Transverse colon (tissue), 4 donors: ENCODE results near the gene FGF2. TPM values are rescaled to one million over a fixed set of nuclear protein-coding genes. Genes with fewer than 3 reads are reported as not detected.
A peak's percentile ranks its signal among the peaks of the same experiment; 100 is the strongest.

Source experiments
- DNase-seq: peaks from one replicate; pipeline ENCODE4 v3.0.0-alpha.2; 2019
- H3K27ac ChIP-seq, 4 donors: fragments of 200-600 bp; sonication (generic); 2 replicates each; pipeline ENCODE4 v1.5.1; 2016 to 2018; ENCODE audit warnings: inconsistent platforms in 4 of 4
- H3K27me3 ChIP-seq: fragments of 200-600 bp; sonication (generic); 2 replicates; pipeline ENCODE4 v1.5.1; 2017; ENCODE audit warnings: inconsistent platforms
- H3K36me3 ChIP-seq, 4 donors: fragments of 200-600 bp; sonication (generic); 2 replicates each; pipeline ENCODE4 v1.5.1; 2017 to 2019; ENCODE audit warnings: inconsistent platforms in 4 of 4
- H3K4me1 ChIP-seq, 4 donors: fragments of 200-600 bp; sonication (generic); 2 replicates each; pipeline ENCODE4 v1.5.1; 2017 to 2020; ENCODE audit warnings: inconsistent platforms in 4 of 4
- H3K4me3 ChIP-seq, 4 donors: fragments of 200-600 bp; sonication (generic); 1 replicate in 1 of 4; 2 replicates in 3 of 4; pipeline versions ENCODE4 v1.5.1 to v1.6.1; 2017 to 2019; ENCODE audit warnings: inconsistent platforms in 4 of 4
- H3K9me3 ChIP-seq, 2 donors: fragments of 200-600 bp; sonication (generic); 2 replicates each; pipeline ENCODE4 v1.5.1; 2017 to 2019; ENCODE audit warnings: inconsistent platforms in 2 of 2
- CTCF ChIP-seq, 5 experiments: fragments of 200-600 bp in 3 of 5; fragments of 450-650 bp in 2 of 5; sonication (generic) in 3 of 5; IDR thresholded peaks; 1 replicate in 2 of 5; 2 replicates in 3 of 5; pipeline ENCODE4 v1.5.1; 2016 to 2017; ENCODE audit warnings: antibody characterized with exemption in 5 of 5, inconsistent platforms in 3 of 5, mild to moderate bottlenecking in 2 of 5, moderate library complexity in 1 of 5
- EP300 ChIP-seq: sonication (generic); formaldehyde crosslinking; IDR thresholded peaks from one replicate; pipeline ENCODE4 v1.6.1; 2017; ENCODE audit warnings: antibody characterized with exemption, low read depth
- POLR2A ChIP-seq: fragments of 450-650 bp; IDR thresholded peaks from one replicate; pipeline ENCODE4 v1.6.1; 2016; ENCODE audit warnings: antibody characterized with exemption, mild to moderate bottlenecking, moderate library complexity
- POLR2AphosphoS5 ChIP-seq, 3 donors: sonication (generic); formaldehyde crosslinking; IDR thresholded peaks; one replicate each; pipeline ENCODE4 v1.6.1; 2016; ENCODE audit warnings: antibody characterized with exemption in 3 of 3
- WGBS, 2 donors: methylation state at CpG; one replicate each; pipeline ENCODE4 v1.1.5; 2018; ENCODE audit warnings: low coverage in 1 of 2; 5-methylcytosine and 5-hydroxymethylcytosine counted together
- in situ Hi-C, 4 donors: fragments of 200-750 bp; cut with MboI; loops; one replicate each; pipeline versions ENCODE4 v1.15.0 to v1.15.1; 2017; ENCODE audit warnings: low sequenced_read_pairs in 3 of 4, low pct_ligation_motif_present in 1 of 4, low pct_unique_long_range_greater_than_20kb in 1 of 4
- intact Hi-C: fragments of 100-400 bp; cut with DNase I; formaldehyde crosslinking; loops from one replicate; pipeline ENCODE4 v1.15.1; 2023; ENCODE audit warnings: low total_unique reads
- total RNA-seq, 4 donors: library from RNA; depleted of rRNA; stranded (reverse); fragments of >200 nt; gene quantifications; one replicate each; pipeline ENCODE4 v1.1.0, GENCODE V29; 2016

Gene FGF2
- total RNA-seq, 4 donors from 2014 or later: 1.9 to 8.6 (median 5.8) TPM

DNA sequence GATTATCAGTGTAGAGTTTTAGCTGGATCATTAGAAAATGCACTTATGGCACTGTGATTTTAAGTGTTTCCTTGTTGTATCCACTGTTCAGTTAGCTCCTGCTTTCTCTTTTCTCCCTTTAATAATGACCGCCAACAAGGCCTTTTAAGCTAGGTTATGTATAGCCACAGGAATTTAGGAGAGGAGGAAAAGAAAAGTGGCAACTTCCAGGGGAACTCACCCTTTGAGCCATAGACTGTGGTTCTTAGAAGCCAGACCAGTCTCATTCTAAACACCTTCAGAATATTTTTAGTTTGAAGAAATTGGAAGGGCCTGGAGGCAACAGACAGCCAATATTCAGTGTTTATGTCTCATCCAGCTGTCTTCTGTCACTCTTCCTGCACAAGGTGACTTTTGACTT, 6.1 kb downstream of the FGF2 start:
- no peaks in the 10 kb centered on the region for H3K36me3 ChIP-seq
- H3K4me1 ChIP-seq: peaks cover 0 to 58% (median 4%) of the 10 kb centered on the region in 4 donors
- intact Hi-C loops (no loop called here), in situ Hi-C loops (no loop called here)
- DNase-seq: no peak
- WGBS, 2 donors: 75 to 78% methylated on average over 1 of the region's 1 CpG
- TF ChIP-seq POLR2AphosphoS5 (IDR thresholded peaks at IDR 0.05) (no peak), POLR2A (no peak), EP300 (no peak), CTCF (IDR thresholded peaks at IDR 0.05) (no peak)
- H3K4me3 ChIP-seq: no peak overlapping the region
- peak overlapping the region in 2 of 4 donors; percentile 10 to 26 for H3K27ac ChIP-seq
- H3K9me3 ChIP-seq: no peaks in the 10 kb centered on the region
- H3K27me3 ChIP-seq: peaks cover 25% of the 10 kb centered on the region

GRCh38 chr4:122833999-122834398, 7.4 kb downstream of the FGF2 start:
- H3K27me3 ChIP-seq: peaks cover 12% of the 10 kb centered on the region
- TF ChIP-seq POLR2AphosphoS5 (IDR thresholded peaks at IDR 0.05) (no peak), CTCF (IDR thresholded peaks at IDR 0.05) (no peak), EP300 (no peak), POLR2A (no peak)
- H3K36me3 ChIP-seq: no peaks in the 10 kb centered on the region
- 82 to 86% methylated on average over 4 of the region's 4 CpGs for WGBS, 2 donors
- in situ Hi-C loops: no loop called here
- peaks cover 0 to 46% (median 4%) of the 10 kb centered on the region in 4 donors for H3K4me1 ChIP-seq
- H3K9me3 ChIP-seq: no peaks in the 10 kb centered on the region
- H3K4me3 ChIP-seq: no peak overlapping the region
- no peak for DNase-seq
- intact Hi-C loops: no loop called here
- no peak overlapping the region for H3K27ac ChIP-seq

DNA sequence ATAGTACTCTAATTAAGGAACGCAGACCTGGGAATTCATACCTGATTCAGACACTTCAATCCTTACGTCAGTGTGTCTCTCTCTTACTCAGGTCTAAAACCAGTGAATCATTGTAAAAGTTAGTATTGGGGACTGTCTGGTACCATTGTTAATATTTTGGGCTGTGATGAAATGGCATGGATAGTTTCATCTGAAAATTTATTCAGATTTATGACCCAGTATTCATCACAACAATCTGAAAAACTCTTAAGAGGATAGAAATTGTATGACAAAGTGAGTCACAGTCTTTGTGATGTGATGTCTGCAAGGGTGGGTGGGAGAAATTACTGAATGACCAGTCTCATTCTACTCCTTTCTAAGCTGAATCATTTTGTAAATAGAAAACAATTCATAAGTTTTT, 10.3 kb downstream of the FGF2 start:
- intact Hi-C loops: no loop called here
- peaks cover 3% of the 10 kb centered on the region for H3K27me3 ChIP-seq
- in situ Hi-C loops: no loop called here
- WGBS, 2 donors: 76 to 87% methylated on average over 2 of the region's 2 CpGs
- no peaks in the 10 kb centered on the region for H3K36me3 ChIP-seq
- peaks cover 0 to 39% (median 4%) of the 10 kb centered on the region in 4 donors for H3K4me1 ChIP-seq
- no peak overlapping the region for H3K27ac ChIP-seq
- DNase-seq: no peak
- TF ChIP-seq EP300: no peak
- no peak for TF ChIP-seq CTCF (IDR thresholded peaks at IDR 0.05)
- no peak for TF ChIP-seq POLR2A
- TF ChIP-seq POLR2AphosphoS5 (IDR thresholded peaks at IDR 0.05): no peak
- H3K4me3 ChIP-seq: no peak overlapping the region
- no peaks in the 10 kb centered on the region for H3K9me3 ChIP-seq

- in situ Hi-C loops (no loop called here), intact Hi-C loops (no loop called here)
- no peak for DNase-seq
- WGBS, 2 donors: 64 to 66% methylated on average over 1 of the region's 1 CpG
- TF ChIP-seq EP300 (no peak), POLR2AphosphoS5 (IDR thresholded peaks at IDR 0.05) (no peak), POLR2A (no peak), CTCF (IDR thresholded peaks at IDR 0.05) (no peak)
- Histone ChIP-seq H3K27me3 (no peaks in the 10 kb centered on the region), H3K27ac (peak overlapping the region in 1 of 4 donors; percentile 9), H3K36me3 (no peaks in the 10 kb centered on the region), H3K9me3 (no peaks in the 10 kb centered on the region), H3K4me3 (no peak overlapping the region), H3K4me1 (peaks cover 0 to 36% (median 4%) of the 10 kb centered on the region in 4 donors)
Measured at GRCh38 chr4:122838034-122838433, 11.4 kb downstream of the FGF2 start.
